Renal pelvis (tissue), 4 donors: Measurements from ENCODE around the gene SWAP70. TPM values are rescaled to one million over a fixed set of nuclear protein-coding genes. Genes with fewer than 3 reads are reported as not detected.

Experiments
- DNase-seq: peaks from one replicate; pipeline ENCODE4 v3.0.0-alpha.2; 2013
- polyA plus RNA-seq, 3 donors: library from polyadenylated mRNA; unstranded; fragments of 120-200 nt; gene quantifications; one replicate each; pipeline ENCODE4 v1.2.1, GENCODE V29; 2013; ENCODE audit not compliant: insufficient read length in 3 of 3

The SWAP70 gene
- polyA plus RNA-seq, 3 donors = 21.6 to 27.1 (median 25.7) TPM

- no peak for DNase-seq
These were observed 109.6 kb downstream of the SWAP70 start for GRCh38 chr11:9773524-9773923.

- no peak for DNase-seq
These were observed 110.2 kb downstream of the SWAP70 start for GRCh38 chr11:9774109-9774508.

- no peak for DNase-seq
These were observed 110.9 kb downstream of the SWAP70 start for GRCh38 chr11:9774591-9775397.

- no peak for DNase-seq
These were observed 111.5 kb downstream of the SWAP70 start for GRCh38 chr11:9775398-9775779.

- DNase-seq = no peak
These were observed 112.3 kb downstream of the SWAP70 start for GRCh38 chr11:9776203-9776602.

GRCh38 chr11:9777066-9777465 is 113.2 kb downstream of the SWAP70 start:
- DNase-seq = no peak

GRCh38 chr11:9777525-9777924 is 113.6 kb downstream of the SWAP70 start:
- DNase-seq = no peak

- no peak for DNase-seq
These were observed 117.1 kb downstream of the SWAP70 start for GRCh38 chr11:9780929-9781328.

GRCh38 chr11:9783986-9784385 is 120.1 kb downstream of the SWAP70 start:
- no peak for DNase-seq

DNA sequence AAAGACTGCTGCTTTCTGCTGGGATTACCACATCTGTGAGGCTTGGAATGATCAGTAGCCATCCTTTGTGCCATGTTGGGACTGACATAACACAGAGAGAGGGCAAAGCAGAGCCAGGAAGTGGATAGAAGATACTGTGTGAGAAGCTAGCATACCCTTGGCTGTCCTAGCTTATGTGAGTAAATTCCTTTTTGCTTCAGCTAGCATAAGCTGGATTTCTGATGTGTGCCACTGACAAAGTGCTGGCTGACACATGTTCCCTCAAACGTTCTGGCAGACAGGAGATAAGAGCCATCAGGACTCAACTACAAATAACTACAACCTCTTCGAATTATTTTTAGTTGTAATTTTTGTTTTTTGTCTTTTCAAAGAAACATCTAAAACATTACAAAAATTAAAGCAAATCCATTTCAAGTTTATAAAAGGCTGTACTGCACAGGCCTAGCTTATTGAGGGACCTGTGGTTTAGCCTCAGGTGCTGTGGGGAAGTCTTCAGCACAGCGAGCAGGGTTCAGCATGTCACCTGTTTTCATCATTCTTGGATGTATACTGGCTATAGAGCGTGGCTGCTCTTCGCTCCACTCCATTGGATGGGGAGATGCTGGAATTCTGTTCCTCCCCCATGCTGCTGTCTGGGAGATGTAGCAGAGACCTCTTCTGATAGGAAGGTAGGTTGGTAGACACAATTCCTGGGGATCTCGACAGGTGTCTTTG is 120.9 kb downstream of the SWAP70 start:
- DNase-seq = no peak

- DNase-seq = no peak
These were observed 123.4 kb downstream of the SWAP70 start for GRCh38 chr11:9787260-9787659.

DNA sequence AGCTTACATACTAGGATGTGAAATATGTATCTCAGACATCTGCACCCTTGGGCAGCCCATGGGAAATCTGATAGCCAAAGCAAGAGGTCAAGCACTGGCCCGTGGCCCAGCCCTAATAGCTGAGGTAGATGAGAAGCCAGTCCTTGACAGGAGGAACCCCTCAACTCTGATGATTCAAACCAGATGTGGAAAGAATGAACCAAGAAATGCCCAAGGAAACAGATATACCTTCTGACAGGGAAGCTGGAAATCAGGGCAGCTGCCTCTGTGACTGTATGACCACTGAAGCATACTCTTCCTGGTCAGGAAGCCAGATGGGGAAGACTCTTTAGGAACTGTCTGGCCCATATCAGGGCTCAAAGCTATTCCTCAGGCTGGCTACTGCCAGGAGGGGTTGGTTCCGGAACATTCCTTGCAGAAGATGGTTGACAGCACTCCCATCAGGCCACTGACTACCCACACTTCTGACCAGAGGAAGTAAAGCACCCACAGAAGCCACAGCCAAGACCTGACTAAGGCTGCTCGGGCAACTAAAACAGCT is 124.2 kb downstream of the SWAP70 start:
- no peak for DNase-seq

GRCh38 chr11:9789910-9790309 is 126.0 kb downstream of the SWAP70 start:
- DNase-seq = no peak

- DNase-seq = no peak
These were observed 126.8 kb downstream of the SWAP70 start for GRCh38 chr11:9790703-9791102.

GRCh38 chr11:9796266-9796665 is 132.4 kb downstream of the SWAP70 start:
- no peak for DNase-seq

GRCh38 chr11:9796854-9797253 is 133.0 kb downstream of the SWAP70 start:
- DNase-seq = no peak

GRCh38 chr11:9797300-9797699 is 133.4 kb downstream of the SWAP70 start:
- DNase-seq = no peak

DNA sequence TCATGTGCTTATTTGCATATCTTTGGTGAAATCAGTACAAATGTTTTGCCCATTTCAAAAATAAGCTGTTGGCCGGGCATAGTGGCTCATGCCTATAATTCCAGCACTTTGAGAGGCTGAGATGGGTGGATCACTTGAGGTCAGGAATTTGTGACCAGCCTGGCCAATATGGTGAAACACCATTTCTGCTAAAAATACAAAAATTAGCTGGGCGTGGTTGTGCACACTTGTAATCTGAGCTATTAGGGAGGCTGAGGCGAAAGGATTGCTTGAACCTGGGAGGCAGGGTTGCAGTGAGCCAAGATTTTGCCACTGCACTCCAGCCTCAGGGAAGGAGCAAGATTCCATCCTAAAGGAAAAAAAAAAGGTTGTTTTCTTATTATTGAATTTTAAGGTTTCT is 136.0 kb downstream of the SWAP70 start:
- no peak for DNase-seq

- DNase-seq = no peak
These were observed 138.5 kb downstream of the SWAP70 start for GRCh38 chr11:9802291-9802861.
